T-helper 22 cell (primary cell): ENCODE results near the gene ISL1.

Experiments
- DNase-seq: peaks from one replicate; pipeline ENCODE4 v3.0.0-alpha.2; 2020; ENCODE audit warnings: low read depth

Gene ISL1

DNA sequence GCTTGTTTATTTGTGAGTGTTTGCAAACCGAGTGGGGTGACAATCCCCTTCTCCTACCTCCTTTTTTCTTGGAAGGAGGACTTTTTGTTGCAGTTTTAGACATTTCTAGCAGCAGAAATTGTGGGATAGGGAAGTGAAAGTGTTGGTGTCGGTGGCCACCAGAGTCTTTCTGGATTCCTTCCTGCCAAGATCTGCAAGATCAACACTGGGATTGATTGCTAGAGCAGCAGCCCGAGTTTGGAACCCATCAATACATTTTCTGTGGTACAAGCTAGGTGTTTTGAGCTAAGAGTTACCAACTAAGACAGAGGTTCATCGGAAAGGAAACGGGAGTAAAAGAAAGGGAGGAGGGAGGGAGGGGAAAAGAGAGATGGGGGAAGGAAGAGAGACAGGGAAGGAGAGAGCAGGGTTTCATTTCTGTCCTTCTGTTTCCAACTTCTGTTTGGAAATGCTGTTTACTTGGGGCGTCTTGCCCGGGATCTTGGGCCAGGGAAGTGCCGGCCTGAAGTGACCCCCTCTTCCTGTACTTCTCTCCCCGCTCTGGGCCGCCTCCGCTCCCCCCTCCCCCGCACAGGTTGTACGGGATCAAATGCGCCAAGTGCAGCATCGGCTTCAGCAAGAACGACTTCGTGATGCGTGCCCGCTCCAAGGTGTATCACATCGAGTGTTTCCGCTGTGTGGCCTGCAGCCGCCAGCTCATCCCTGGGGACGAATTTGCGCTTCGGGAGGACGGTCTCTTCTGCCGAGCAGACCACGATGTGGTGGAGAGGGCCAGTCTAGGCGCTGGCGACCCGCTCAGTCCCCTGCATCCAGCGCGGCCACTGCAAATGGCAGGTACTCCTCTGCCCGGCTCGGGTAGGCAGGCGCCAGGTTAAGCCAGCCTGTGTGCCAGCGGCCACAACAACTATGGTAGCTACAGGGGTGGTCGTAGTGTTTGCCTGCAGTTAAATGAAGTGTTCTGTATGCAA is 4.0 kb downstream of the ISL1 start:
- no peak for DNase-seq

DNA sequence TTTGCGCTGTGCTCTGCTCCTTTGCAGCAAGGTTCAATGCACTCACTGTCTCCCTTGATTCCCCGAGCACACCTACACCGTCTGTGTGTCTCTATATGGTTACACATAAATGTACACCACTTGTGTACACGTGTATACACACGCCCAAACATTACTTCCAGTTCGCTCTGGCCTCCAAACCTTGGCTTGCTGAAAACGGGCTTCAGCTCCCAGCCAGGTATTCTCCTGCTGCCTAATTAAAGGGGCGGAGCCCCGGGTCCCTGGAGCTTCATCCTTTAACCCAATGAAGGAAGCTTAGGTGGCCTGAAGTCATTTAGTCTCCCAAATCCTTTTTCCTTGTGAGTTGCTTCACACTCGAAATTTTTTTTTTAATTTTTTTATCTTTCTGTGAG is 4.6 kb downstream of the ISL1 start:
- no peak for DNase-seq

DNA sequence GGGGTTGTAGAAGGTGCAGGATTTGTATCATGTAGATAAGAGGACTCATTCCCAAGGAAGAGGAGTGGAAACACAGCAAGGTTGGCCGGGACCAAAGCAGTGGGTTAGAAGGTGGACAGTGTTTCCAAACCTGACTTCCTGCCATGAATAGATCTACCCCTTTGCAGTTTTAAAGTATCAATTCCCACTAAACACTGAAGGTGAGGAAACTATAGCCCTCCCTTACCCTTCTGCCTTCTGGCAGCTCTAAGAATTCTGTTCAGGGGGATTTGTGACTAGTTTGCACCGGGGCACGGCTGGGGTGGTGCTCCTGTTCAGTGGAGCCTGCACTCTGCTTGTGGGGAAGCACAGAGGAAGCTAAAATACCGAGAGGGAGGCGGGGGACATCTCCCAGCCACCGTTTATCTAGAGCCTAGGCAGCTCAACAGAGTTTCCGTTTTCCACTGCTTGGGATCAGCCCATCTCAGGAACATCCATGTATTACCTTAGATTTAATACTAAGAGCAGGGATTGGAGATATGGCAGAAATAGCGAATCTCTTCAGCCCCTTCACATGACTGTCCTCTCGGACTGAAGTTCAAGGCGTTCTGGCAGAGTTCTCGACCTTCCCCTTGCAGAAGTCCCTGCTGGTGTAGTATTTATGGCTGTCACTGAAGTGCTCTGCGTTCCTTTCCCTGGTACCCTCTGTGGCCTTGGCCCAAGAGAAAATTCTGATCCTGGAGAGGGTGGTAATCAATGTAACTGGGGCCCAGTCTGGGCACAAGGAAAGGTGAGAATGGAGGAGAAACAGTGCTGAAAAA is 5.4 kb downstream of the ISL1 start:
- no peak for DNase-seq

DNA sequence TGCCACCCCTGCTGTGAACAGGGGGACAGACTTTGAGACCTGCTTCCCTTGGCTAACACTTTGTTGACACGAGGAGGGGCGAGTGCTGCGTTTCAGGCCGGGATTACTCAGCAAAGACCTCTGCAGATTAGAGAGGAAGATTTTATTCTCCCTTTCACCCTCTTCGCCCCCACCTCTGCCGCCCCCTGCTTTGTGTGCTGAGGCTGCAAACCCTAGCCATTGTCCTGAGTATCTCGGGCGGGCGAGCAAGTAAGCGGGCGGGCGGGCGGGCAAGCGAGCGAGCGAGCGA is 6.0 kb downstream of the ISL1 start:
- DNase-seq = no peak

DNA sequence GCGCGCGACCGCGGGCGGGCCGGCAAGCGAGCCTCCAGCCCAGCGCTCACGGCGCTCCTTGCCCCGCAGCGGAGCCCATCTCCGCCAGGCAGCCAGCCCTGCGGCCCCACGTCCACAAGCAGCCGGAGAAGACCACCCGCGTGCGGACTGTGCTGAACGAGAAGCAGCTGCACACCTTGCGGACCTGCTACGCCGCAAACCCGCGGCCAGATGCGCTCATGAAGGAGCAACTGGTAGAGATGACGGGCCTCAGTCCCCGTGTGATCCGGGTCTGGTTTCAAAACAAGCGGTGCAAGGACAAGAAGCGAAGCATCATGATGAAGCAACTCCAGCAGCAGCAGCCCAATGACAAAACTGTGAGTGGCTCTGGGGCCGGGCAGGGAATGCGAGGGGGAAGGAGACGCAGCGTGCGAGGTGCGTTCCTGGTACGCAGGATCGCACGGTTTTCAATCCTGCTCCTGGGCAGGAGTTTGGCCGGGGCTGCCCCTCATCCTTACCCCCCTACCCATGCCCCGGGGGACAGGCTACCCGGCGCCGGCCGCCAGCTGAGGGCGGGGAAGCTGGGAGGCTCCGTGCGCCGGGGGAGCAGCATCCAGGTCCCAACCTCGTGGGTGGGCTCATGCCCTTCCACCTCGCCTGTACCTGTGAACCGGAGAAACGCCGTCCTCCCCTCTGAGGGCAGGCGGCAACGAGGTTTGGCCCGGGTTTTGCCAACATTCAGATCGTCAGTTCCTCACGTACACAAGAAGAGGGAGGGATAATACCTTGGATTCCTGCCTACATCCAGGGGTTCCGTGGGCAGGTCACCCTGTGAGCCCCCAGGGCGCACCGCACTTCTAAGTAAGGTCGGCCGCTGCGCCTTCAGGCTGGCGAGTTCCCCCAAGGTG is 6.6 kb downstream of the ISL1 start:
- DNase-seq = no peak

DNA sequence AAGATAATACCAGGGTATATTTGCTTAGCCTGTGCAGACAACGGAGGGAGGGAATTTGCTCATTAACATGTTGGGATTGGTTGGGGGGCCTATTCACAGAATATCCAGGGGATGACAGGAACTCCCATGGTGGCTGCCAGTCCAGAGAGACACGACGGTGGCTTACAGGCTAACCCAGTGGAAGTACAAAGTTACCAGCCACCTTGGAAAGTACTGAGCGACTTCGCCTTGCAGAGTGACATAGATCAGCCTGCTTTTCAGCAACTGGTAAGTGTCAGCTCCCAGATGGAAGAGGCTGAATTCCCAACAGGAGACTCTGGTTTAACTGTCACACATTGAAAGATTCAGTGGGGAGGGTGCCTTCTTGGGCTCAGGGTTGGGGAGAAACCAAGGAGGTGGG is 7.9 kb downstream of the ISL1 start:
- DNase-seq = no peak

DNA sequence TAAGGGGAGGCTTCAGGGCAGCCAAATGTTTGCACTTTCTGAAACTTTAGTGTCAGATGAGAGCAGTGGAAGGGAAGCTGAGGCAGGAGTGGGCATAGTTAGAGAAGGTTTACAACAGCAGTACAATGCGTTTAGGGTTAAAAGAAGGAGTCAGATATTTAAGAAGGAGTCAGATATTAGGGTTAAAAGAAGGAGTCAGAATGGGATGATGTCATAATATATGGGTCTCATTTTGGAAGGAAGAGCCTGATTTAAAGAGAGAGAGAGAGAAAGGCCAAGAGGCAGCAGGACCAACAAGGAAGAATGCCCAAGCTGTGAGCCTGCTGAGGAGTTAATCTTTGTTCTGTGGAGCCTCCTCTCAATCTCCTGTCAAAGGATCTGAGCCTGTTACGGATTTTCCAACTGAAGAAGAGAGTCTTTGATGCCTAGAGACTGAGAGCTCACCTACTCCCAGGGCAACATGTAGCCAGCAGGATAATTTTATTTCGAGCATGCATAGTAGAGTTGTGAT is 9.5 kb downstream of the ISL1 start:
- no peak for DNase-seq

DNA sequence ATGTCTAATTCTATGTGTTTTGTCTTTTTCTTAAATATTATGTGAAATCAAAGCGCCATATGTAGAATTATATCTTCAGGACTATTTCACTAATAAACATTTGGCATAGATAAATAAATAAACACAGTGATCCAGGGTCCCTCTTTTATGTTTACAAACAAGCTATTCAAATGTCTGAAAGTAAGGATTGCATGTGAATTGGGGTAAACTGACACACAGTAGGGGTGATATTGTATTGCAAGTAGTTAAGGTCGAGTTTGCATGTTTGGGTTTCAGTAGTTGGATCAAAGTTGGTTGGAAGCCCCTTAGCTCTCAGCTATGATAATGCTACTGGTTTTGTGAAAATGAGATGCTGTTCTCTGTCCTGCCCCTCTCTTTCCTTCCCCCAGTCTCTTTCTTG is 11.4 kb downstream of the ISL1 start:
- no peak for DNase-seq

DNA sequence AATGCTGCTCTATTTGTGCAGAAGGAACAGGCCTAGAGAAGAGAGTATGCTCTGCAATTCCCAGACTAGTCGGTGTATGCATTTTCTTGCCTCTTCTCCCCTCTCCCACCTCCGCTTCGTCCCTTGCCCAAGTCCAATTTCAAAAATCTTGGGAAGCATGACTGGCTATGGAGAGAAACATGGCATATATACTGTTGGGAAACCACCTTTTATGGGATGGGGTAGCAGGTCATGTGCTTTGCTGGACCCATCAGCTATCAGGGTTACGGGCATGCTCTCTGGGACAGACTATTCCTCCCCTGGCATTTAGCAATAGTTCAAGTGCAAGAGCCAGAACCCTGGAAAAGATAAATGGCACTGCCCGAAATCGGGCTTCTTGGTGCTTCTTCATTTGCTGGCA is 12.0 kb downstream of the ISL1 start:
- DNase-seq = no peak

DNA sequence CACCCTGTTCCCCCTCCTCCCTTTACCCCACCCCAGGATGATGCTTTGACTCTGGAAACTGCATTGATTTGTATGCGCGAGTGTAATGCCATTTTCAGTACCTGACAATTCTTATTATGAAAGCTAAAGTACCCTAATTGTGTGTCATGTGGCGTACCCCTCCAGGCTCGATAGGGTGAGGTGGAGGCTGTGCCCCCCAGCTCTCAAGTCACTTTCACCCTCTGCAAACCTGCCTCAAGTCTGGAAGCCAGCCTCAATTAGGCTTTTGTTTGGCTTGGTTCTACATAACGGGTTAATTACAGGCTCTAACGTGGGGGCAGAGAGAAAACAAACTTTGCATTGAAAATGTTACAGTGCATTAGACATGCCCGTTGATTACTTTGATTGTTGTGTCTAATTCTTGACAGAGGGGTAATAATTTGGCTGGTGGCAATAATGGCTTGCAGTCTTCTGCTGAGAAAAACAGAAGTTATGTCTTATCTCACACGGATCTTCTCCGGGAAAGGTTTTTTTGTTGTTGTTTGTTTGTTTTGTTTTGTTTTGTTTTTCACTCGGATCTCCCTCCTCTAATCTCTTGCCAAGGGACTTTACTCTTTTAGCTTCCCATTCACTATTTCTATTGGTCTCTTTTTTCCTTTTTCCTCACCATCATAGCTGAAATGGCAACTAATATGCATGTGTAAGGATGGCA is 12.6 kb downstream of the ISL1 start:
- DNase-seq = no peak

DNA sequence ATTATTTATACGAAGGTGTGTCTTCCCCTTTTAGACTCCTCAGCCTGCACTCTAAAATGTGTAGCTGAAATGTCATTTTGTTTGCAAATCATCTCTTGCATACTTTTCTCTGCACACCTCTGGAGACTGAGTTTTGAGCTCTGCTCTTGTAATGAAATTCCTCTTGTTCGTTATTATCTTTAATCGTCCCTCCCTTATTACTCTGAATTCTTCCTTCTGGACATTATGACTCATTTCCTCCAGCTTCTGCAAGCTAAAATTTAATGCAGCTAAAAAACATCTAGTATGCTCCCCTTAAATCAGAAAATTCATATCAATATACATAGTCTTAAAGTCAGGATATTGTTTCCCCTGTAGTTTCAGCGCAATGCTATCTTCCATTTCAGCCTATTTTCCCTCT is 13.5 kb downstream of the ISL1 start:
- no peak for DNase-seq

DNA sequence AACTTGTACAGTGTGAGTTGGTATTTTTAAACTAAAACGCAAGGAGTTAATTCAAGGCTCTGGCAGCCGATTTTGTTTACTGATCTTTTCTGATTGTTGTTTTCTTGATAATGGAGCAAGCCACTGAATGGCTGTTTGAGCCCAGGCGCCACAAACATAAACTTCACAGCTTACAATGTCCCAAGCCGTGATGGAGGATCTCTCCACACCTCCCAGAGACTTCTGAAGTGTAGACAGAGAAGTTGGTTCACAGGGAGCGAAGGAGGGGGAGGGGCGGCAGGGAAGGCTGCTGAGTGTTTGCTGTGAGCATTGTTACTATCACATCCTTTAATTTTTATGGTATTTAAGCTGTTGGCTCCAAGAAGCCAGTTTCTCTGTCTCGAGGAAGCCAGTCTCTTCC is 14.7 kb downstream of the ISL1 start:
- no peak for DNase-seq

DNA sequence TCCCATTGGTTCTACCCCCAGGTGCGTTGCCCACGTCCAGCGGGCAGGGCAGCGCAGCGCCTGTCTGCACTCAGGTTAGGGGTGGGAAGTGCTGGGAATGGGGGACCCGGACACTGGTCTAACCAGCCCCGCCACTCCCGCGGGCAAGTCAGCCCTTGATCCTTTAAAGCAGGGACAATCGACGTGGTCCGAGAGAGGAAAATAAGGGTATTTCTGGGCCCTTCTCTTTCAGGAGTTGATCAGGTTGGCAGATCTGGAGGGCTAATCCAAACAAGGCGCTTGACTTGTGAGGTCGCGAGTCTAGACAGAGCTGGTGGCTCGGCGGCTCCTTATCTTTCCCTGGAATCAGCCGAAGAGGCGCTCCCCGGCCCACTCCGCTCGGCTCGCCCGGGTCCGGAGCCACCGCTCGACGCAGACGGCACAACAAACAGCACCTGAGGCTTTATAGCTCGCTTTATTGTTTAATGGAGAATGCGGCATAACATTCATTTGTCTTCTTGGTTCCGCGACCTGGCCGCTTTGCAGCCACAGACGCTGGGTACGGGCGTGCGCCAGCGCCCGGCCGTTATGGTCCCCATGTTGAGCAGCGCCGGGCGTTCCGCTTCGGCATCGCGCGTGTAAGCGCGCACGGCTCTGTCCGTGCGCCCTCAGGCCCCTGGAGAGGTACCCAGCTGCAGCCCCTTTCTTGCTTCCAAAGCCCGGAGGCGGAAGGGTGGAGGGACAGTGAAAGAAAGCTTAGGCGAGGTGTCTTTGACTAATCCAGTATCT is 15.8 kb downstream of the ISL1 start:
- DNase-seq = no peak

DNA sequence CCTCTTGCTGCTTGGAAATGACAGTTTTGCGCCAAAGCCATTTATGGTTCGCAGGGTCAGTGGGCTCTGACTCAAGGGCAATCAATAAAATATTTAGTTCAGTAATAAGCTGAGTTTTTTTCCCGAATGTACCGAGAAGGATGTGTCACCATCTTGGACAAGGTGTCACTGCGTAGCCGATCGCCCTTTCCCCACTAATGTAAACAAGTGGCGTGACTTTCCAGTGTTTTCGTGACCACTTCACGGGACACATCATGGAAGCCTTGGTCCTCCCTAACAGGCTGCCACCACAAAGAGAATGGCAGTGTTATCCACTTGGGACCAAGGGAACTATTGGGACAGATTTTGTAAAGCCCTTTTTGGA is 16.4 kb downstream of the ISL1 start:
- DNase-seq = no peak

DNA sequence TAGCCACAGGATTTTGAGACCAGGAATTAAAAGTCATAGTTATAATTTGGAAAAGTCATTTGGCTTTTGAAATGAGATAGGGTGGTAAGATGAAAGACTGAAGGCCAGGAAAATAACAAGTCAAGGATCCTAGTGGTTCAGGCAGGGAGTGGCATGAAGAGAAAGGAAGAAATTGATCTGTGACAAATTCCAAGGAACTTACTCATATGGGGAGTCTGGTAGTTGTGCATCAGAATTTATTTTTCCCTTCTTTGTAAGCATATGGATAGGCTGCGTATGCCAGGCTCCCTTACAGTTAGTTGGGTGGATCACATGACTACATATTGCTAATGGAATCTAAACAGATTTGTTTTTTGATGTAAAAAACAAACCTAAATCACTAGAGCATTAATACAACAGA is 21.0 kb downstream of the ISL1 start:
- no peak for DNase-seq

DNA sequence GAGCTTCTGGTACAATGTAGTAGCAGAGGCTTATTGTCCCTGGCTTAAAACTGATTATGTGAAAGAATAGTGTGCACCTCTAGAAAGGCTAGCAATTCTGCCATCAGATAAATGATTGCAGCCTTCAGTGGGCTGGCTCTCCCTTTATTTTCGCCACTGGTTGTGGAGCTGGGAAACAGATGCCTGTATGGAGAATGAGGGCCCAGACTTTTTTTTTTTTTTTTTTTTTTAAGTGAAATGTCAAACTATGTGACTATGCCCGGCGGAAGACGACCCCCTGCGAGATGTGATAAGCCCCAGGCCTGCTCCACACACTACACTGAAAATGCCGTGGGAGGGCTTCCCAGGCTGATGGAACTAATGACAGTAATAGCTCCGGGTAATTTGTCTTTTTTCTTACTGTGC is 28.7 kb downstream of the ISL1 start:
- DNase-seq = no peak

DNA sequence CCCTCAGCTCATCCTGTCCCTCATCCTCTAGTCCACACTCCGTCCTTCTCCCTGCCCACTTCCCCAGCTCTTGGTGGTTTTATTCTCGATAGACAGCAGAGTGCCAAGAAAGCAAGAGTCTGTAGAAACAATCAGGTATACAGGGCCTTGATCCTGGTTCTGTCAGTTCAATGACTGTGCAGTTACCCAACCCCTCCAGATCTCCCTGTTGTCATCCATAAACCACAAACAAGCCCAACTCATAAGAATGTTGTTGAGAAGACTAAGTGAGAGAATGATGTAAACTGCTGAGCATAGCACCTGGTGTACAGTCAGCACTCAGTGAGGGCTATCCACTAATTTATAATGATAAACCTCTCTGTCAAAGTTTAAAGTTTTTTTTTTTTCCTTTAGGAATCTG is 31.3 kb downstream of the ISL1 start:
- DNase-seq = no peak

DNA sequence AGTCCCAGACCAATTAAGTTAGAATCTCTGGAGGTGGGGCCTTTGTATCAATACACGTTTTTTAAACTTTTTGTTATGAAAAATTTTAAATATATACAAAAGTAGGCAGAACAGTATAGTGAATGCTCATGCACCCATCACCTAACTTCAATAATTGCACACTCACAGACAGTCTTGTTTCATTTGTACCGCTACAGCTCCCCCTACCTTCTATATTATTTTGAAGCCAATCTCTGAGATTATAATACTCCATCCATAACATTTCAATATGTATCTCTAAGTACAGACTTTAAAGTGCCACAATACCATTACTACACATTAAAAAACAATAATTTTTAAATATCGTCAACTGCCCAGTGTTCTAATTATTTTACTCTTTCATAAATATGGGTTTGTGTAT is 32.9 kb downstream of the ISL1 start:
- no peak for DNase-seq

DNA sequence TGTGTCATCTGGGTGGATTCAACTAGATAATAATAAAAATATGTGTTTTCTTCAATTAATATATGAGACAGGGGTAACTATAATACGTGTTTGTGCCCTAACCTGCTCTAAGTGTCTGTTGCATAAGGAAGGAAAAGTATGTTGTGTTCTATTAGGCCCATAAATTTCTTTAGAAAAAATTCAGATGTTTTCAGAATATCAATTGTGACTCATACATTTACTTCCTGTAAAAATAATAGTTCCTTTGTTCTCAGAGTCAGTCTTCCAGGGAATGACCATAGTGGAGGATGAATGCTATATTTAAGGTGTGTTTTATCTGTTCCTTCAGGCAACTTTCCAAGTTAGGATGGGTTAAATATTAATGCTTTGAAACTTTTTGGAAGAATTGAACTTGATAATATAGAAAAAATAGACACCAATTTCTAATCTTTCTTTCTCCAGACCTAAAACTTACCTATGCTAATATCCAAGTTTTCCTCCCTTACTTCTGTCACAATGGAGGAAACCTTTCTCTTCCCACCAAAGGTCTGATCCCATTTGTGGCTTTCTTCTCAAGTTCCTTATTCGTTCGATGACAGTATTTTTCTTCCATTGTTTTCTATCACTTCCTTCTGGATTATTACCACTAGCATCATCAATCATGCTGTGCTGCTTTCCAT is 49.9 kb downstream of the ISL1 start:
- no peak for DNase-seq

DNA sequence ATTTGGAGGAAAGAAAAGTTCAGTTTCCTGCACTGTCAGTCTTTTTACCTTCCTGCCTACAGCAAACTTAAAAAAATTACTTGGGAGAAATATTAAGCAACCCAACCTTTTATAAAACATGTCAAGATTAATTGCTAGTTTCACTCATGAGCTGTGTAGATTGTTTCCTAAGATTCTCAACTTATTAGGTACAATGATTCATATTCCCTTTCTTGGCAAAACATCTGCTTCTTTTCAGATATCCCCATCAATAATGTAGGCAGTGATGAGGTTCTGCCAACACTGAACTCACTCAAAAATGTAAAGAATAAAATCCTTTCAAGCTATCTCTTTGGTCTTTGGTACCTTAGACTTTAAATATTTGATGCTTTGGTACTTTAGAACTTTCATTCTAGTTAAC is 56.0 kb downstream of the ISL1 start:
- no peak for DNase-seq
